Muscle of leg (tissue), 11 donors: ENCODE data around the gene SRP68. TPM values are rescaled to one million over a fixed set of nuclear protein-coding genes. Genes with fewer than 3 reads are reported as not detected.
"Not testable (repeated sequence)": the region's sequence is repeated elsewhere in the genome, so short reads cannot be mapped to it uniquely, and the experiment has no call there.

Experiments
- DNase-seq: peaks from one replicate; pipeline ENCODE4 v3.0.0; 2013
- H3K27ac ChIP-seq: one replicate; pipeline ENCODE4 v1.5.1; 2013; ENCODE audit warnings: mild to moderate bottlenecking, low read length, control low read depth
- H3K27me3 ChIP-seq: one replicate; pipeline ENCODE4 v1.6.1; 2013; ENCODE audit warnings: low read length; ENCODE audit not compliant: control insufficient read depth, insufficient read depth
- H3K36me3 ChIP-seq: one replicate; pipeline ENCODE4 v1.6.1; 2013; ENCODE audit warnings: low read length; ENCODE audit not compliant: control insufficient read depth, insufficient read depth
- H3K4me1 ChIP-seq: one replicate; pipeline ENCODE4 v1.6.1; 2013; ENCODE audit warnings: low read length; ENCODE audit not compliant: control insufficient read depth, insufficient read depth
- H3K4me3 ChIP-seq: one replicate; pipeline ENCODE4 v1.5.1; 2013; ENCODE audit warnings: low read length, control low read depth
- H3K9me3 ChIP-seq: replicated peaks from 2 replicates; pipeline ENCODE4 v1.6.1; 2013; ENCODE audit warnings: low read depth, low read length; ENCODE audit not compliant: control insufficient read depth
- WGBS: methylation state at CpG from one replicate; pipeline ENCODE4 v1.1.5; 2013; ENCODE audit warnings: missing lambda C conversion rate; ENCODE audit not compliant: insufficient coverage; 5-methylcytosine and 5-hydroxymethylcytosine counted together
- polyA plus RNA-seq, 8 donors: library from polyadenylated mRNA; unstranded; fragments of 120-200 nt; gene quantifications; one replicate each; pipeline versions ENCODE4 v1.2.1 to v1.2.3, GENCODE V29; 2013; ENCODE audit warnings: inconsistent platforms in 1 of 8, low replicate concordance in 1 of 8; ENCODE audit not compliant: insufficient read length in 8 of 8, insufficient read depth in 1 of 8
- total RNA-seq: library from RNA; stranded (reverse); fragments of 120-200 nt; gene quantifications from one replicate; pipeline ENCODE4 v1.2.4, GENCODE V29; 2013

SRP68 gene
- total and polyA plus RNA-seq, 9 donors = 25.0 to 110 (median 92.3) TPM

GRCh38 chr17:76044475-76045007 lies 27.8 kb downstream of the SRP68 start:
- not testable (repeated sequence) for DNase-seq, H3K4me3 ChIP-seq, H3K9me3 ChIP-seq, H3K4me1 ChIP-seq, H3K27ac ChIP-seq, H3K27me3 ChIP-seq
- 100% methylated on average over 1 of the region's 11 CpGs for WGBS
- peaks cover 91% of the 10 kb centered on the region for H3K36me3 ChIP-seq

GRCh38 chr17:76042868-76043267 lies 29.4 kb downstream of the SRP68 start:
- H3K27ac ChIP-seq, H3K4me3 ChIP-seq, H3K9me3 ChIP-seq, H3K27me3 ChIP-seq, H3K4me1 ChIP-seq, DNase-seq: not testable (repeated sequence)
- H3K36me3 ChIP-seq = peaks cover 92% of the 10 kb centered on the region
- WGBS = 100% methylated on average over 2 of the region's 3 CpGs

- H3K4me3 ChIP-seq = no peak overlapping the region
- 60% methylated on average over 2 of the region's 6 CpGs for WGBS
- peaks cover 75% of the 10 kb centered on the region for H3K36me3 ChIP-seq
- no peak for DNase-seq
- H3K27me3 ChIP-seq = no peaks in the 10 kb centered on the region
- H3K9me3 ChIP-seq = no peaks in the 10 kb centered on the region
- no peak overlapping the region for H3K27ac ChIP-seq
- H3K4me1 ChIP-seq = peaks cover 4% of the 10 kb centered on the region
These were observed 31.9 kb downstream of the SRP68 start for GRCh38 chr17:76040376-76040775.

- Histone ChIP-seq H3K4me3 (no peak overlapping the region), H3K27ac (no peak overlapping the region), H3K27me3 (no peaks in the 10 kb centered on the region), H3K36me3 (peaks cover 62% of the 10 kb centered on the region), H3K9me3 (no peaks in the 10 kb centered on the region), H3K4me1 (peaks cover 4% of the 10 kb centered on the region)
- WGBS = 51% methylated on average over 3 of the region's 6 CpGs
- DNase-seq = no peak
These were observed 33.2 kb downstream of the SRP68 start for GRCh38 chr17:76039121-76039520.

GRCh38 chr17:76038050-76038449 lies 34.3 kb downstream of the SRP68 start:
- Histone ChIP-seq H3K9me3 (no peaks in the 10 kb centered on the region), H3K4me1 (peaks cover 4% of the 10 kb centered on the region), H3K4me3 (no peak overlapping the region), H3K27ac (no peak overlapping the region), H3K27me3 (peaks cover 2% of the 10 kb centered on the region), H3K36me3 (peaks cover 52% of the 10 kb centered on the region)
- DNase-seq = no peak
- WGBS = 85% methylated on average over 3 of the region's 3 CpGs

- H3K27ac ChIP-seq = no peak overlapping the region
- peak; percentile 18 for DNase-seq
- no peaks in the 10 kb centered on the region for H3K9me3 ChIP-seq
- peaks cover 2% of the 10 kb centered on the region for H3K27me3 ChIP-seq
- peaks cover 39% of the 10 kb centered on the region for H3K36me3 ChIP-seq
- 22% methylated on average over 16 of the region's 22 CpGs for WGBS
- no peak overlapping the region for H3K4me3 ChIP-seq
- peaks cover 4% of the 10 kb centered on the region for H3K4me1 ChIP-seq
These were observed 35.6 kb downstream of the SRP68 start for GRCh38 chr17:76036497-76037261.

- 67% methylated on average over 8 of the region's 13 CpGs for WGBS
- DNase-seq = no peak
- Histone ChIP-seq H3K4me3 (no peak overlapping the region), H3K27ac (no peak overlapping the region), H3K4me1 (peaks cover 5% of the 10 kb centered on the region), H3K27me3 (peaks cover 4% of the 10 kb centered on the region), H3K9me3 (no peaks in the 10 kb centered on the region), H3K36me3 (peaks cover 20% of the 10 kb centered on the region)
These were observed 37.6 kb downstream of the SRP68 start for GRCh38 chr17:76034428-76035350.

GRCh38 chr17:76033139-76033538 lies 39.2 kb downstream of the SRP68 start:
- peaks cover 5% of the 10 kb centered on the region for H3K36me3 ChIP-seq
- no peak overlapping the region for H3K27ac ChIP-seq
- no peaks in the 10 kb centered on the region for H3K9me3 ChIP-seq
- H3K4me3 ChIP-seq = no peak overlapping the region
- no peak for DNase-seq
- 94% methylated on average over 6 of the region's 6 CpGs for WGBS
- H3K27me3 ChIP-seq = peaks cover 5% of the 10 kb centered on the region
- peaks cover 8% of the 10 kb centered on the region for H3K4me1 ChIP-seq

- Histone ChIP-seq H3K4me1 (peaks cover 8% of the 10 kb centered on the region), H3K27me3 (peaks cover 5% of the 10 kb centered on the region), H3K9me3 (no peaks in the 10 kb centered on the region), H3K27ac (no peak overlapping the region), H3K36me3 (peaks cover 3% of the 10 kb centered on the region), H3K4me3 (no peak overlapping the region)
- 87% methylated on average over 4 of the region's 5 CpGs for WGBS
- DNase-seq = no peak
These were observed 39.6 kb downstream of the SRP68 start for GRCh38 chr17:76032780-76033108.
